GM19239 (cell line): ENCODE measurements around the gene MADCAM1.
"Not testable (repeated sequence)": the region's sequence is repeated elsewhere in the genome, so short reads cannot be mapped to it uniquely, and the experiment has no call there.

ENCODE experiments used
- DNase-seq: peaks from one replicate; pipeline ENCODE4 v3.0.0; 2011; ENCODE audit warnings: low spot score; ENCODE audit not compliant: insufficient read length
- FAIRE-seq: peaks from 2 replicates; lab custom pipeline; 2011; peaks lifted over from hg19 to GRCh38; lab: Jason Lieb, UNC

Gene MADCAM1

GRCh38 chr19:496112-496665, at the start of gene MADCAM1:
Gene MADCAM1, plus strand, starts transcription at chr19:496486. Its CDS starts 14 bp downstream, at chr19:496500.
- no peak for DNase-seq
- FAIRE-seq: no peak

GRCh38 chr19:447064-447426, 49.2 kb upstream of the MADCAM1 start:
- FAIRE-seq: no peak
- no peak for DNase-seq

- DNase-seq: no peak
- FAIRE-seq: no peak
These were observed 48.3 kb upstream of the MADCAM1 start for GRCh38 chr19:447816-448560.

GRCh38 chr19:449916-450315, 46.4 kb upstream of the MADCAM1 start:
- FAIRE-seq: no peak
- DNase-seq: no peak

- DNase-seq, FAIRE-seq: not testable (repeated sequence)
These were observed 45.3 kb upstream of the MADCAM1 start for GRCh38 chr19:450912-451481.

GRCh38 chr19:452829-453228, 43.5 kb upstream of the MADCAM1 start:
- no peak for FAIRE-seq
- DNase-seq: no peak

GRCh38 chr19:453606-454005, 42.7 kb upstream of the MADCAM1 start:
- FAIRE-seq: no peak
- DNase-seq: no peak

GRCh38 chr19:455031-455705, 41.1 kb upstream of the MADCAM1 start:
- DNase-seq: no peak
- no peak for FAIRE-seq

GRCh38 chr19:455851-456546, 40.3 kb upstream of the MADCAM1 start:
- DNase-seq (no peak), FAIRE-seq (no peak)

GRCh38 chr19:456547-457110, 39.7 kb upstream of the MADCAM1 start:
- FAIRE-seq: no peak
- DNase-seq: no peak

GRCh38 chr19:457636-458035, 38.6 kb upstream of the MADCAM1 start:
- FAIRE-seq: no peak
- DNase-seq: no peak

- FAIRE-seq (no peak), DNase-seq (no peak)
These were observed 37.9 kb upstream of the MADCAM1 start for GRCh38 chr19:458091-459042.

GRCh38 chr19:459724-460511, 36.4 kb upstream of the MADCAM1 start:
- no peak for FAIRE-seq
- no peak for DNase-seq

GRCh38 chr19:460877-461720, 35.2 kb upstream of the MADCAM1 start, which contains the start of gene SHC2:
Gene SHC2, minus strand, starts transcription at chr19:461033. Its CDS starts 37 bp downstream, at chr19:460996.
- DNase-seq: no peak
- no peak for FAIRE-seq

- FAIRE-seq (no peak), DNase-seq (no peak)
These were observed 34.4 kb upstream of the MADCAM1 start for GRCh38 chr19:461721-462551.

- no peak for FAIRE-seq
These were observed 32.6 kb upstream of the MADCAM1 start for GRCh38 chr19:463483-464207.

More at GRCh38 chr19:463483-464207, 32.6 kb upstream of the MADCAM1 start:
- no peak for DNase-seq
